GM18519 (cell line): ENCODE data around the gene PRSS53.
"Not testable (repeated sequence)": the region's sequence is repeated elsewhere in the genome, so short reads cannot be mapped to it uniquely, and the experiment has no call there.

ENCODE experiments used
- ATAC-seq: cut with Tn5 transposase; IDR thresholded peaks from one replicate; pipeline ENCODE4 v1.9.1; 2021; ENCODE audit warnings: mild to moderate bottlenecking, moderate library complexity; ENCODE audit not compliant: unreplicated experiment, low FRiP score

PRSS53 gene

GRCh38 chr16:31088459-31089183 is at the start of gene PRSS53:
Gene PRSS53 (minus strand): TSS chr16:31088943. CDS start chr16:31088809, 134 bp downstream.
- no peak for ATAC-seq

GRCh38 chr16:31136822-31137499 is 48.2 kb upstream of the PRSS53 start:
- not testable (repeated sequence) for ATAC-seq

- ATAC-seq, result no peak
Measured at GRCh38 chr16:31136287-31136662, 47.5 kb upstream of the PRSS53 start.

- no peak for ATAC-seq
Measured at GRCh38 chr16:31135535-31136286, 47.0 kb upstream of the PRSS53 start, which contains the start of gene PRSS8. Gene PRSS8 (minus strand): TSS chr16:31135727. CDS start chr16:31135498, 229 bp downstream.

- no peak for ATAC-seq
Measured at GRCh38 chr16:31134625-31135534, 46.1 kb upstream of the PRSS53 start.

GRCh38 chr16:31134091-31134571 is 45.4 kb upstream of the PRSS53 start:
- ATAC-seq, result no peak

GRCh38 chr16:31133046-31133501 is 44.3 kb upstream of the PRSS53 start:
- ATAC-seq, result no peak

- no peak for ATAC-seq
Measured at GRCh38 chr16:31132303-31132979, 43.7 kb upstream of the PRSS53 start.

DNA sequence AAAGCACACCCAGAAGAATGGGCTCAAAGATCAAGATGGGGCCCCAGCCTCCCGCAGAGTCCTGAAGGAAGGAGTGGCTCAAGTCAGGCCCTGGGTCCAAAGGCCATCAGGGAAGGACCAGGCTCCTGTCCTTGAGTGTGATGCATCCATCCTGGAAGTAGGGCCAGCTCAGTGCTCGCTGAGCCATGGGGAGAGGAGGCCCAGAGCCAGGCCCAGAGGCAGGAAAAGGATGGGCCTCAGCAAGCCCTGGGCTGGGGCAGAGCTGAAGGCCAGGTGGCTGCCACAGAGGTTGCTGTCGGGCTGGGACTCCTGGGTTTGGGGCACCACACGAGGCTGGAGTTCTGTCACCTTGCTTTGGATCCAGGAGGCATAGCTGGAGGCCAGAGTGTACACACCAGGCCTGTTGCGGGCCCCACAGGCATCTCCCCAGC is 43.1 kb upstream of the PRSS53 start:
- ATAC-seq, result no peak

DNA sequence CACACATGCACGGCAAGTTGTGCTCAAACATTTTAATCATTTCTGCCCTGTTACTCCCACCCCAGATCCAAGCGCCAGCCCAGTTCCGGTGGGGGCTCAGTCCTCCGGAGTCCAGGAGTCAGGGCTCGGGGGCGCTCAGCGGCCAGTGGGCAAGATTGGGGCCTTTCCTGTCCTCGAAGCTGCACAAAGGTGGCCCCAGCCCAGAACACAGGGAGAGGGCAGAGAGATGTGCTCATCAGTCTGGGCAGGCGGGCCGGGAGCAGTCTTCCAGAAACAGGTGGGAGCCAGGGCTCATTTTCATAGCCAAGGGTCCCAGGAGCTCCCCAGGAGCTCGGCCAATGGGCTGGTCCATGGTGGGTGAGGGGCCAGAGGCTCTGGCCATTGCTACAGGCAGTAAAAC is 42.7 kb upstream of the PRSS53 start:
- no peak for ATAC-seq

DNA sequence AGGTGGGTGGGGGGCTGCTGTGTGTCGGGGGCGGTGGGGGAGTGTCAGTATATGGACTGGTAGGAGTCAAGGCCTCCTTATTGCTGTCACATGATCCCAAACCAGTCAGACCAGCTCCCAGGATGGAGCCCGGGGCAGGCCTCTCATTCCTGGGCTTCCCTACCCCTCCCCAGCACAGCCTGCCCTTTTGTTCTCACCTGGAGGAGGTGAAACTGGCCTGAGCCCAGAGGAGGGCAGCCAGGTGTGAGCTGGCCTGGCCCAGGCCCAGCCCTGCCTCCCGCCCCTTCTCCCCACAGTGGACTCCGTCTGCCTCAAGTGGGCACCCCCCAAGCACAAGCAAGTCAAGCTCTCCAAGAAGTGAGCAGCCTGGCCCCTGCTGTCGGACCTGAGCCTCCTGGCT is 42.2 kb upstream of the PRSS53 start:
- no peak for ATAC-seq

GRCh38 chr16:31130336-31130891 is 41.7 kb upstream of the PRSS53 start:
- ATAC-seq, result no peak

DNA sequence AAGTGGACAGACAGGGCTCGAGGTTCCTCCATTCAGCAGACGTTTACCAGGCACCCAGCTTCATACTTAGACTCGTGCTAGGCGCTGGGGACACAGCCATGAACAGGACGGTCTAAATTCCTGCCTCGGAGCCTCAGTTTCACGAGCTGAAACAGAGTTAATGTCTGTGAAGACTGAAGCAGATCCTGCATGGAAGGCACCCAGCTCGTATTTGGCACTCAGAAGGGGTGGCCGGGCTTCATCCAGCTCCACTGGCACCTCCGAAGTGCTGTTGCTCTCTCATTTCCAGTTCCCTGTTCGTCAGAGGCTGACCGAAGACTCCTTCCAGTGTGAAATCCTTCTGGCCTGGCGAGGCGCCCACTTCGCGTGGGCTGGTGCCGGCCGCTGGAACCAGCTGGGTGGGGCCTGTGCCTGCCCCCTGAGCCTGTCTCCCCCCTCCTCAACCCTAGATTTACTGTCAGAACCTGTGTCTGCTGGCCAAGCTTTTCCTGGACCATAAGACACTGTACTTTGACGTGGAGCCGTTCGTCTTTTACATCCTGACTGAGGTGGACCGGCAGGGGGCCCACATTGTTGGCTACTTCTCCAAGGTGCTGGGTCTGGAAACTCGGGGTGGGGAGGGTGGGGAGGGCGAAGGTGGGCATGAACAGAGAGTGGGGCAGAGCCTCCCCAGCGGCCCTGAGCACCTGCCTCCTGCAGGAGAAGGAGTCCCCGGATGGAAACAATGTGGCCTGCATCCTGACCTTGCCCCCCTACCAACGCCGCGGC is 41.0 kb upstream of the PRSS53 start:
- no peak for ATAC-seq

DNA sequence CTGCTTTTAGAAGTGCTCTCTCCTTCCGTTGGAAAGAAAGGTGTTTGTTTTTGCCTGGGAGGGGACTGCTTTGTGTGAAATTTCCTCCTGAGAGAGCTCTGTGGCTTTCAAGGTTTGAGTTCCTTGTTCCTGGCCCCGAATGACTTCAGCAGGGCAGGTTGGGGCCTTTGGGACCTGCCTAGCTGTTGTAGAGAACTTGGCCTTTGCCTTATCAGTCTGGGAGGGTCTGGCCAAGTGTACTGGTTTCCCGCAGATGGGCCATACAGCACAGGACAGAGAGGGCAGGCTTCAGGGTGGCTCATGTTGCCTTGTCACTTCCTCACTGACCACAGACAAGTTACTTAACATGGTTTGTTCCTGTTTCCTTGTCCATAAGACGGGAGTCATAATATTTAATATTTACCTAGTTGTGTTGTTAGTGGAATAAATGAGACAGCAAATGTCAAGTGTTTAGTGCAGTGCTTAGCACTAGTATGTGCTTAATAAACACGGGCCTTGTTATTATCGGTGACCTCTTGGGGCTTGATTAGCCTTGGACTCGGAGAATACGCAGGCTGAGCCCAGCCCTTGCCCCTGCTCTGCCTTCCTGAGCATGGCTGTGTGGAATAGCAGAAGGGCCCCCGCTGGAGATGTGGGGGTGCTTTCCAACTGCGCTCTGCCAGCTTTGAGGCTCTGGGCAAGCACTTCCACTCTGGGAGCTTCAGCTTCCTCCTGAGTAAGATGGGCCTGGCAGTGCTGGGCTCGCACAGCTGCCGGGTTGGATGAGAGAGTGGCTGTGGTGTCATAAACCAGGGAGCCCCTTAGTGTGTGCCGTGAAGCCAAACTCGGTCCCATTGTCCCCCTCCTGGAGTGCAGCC is 40.2 kb upstream of the PRSS53 start:
- no peak for ATAC-seq

GRCh38 chr16:31127182-31127581 is 38.4 kb upstream of the PRSS53 start:
- no peak for ATAC-seq

- no peak for ATAC-seq
Measured at GRCh38 chr16:31125844-31126243, 37.1 kb upstream of the PRSS53 start.

DNA sequence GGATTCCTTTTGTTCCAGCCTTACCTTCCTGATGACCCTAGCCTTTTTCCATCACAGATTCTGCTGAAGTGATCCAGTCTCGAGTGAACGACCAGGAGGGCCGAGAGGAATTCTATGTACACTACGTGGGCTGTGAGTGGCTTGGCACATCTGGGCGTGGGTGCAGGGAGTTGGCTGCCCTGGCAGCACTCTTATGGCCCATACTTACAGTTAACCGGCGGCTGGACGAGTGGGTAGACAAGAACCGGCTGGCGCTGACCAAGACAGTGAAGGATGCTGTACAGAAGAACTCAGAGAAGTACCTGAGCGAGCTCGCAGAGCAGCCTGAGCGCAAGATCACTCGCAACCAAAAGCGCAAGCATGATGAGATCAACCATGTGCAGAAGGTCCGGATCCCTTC is 31.4 kb upstream of the PRSS53 start:
- no peak for ATAC-seq
